ENCODE measurements around the gene TUBGCP3. TPM values are rescaled to one million over a fixed set of nuclear protein-coding genes. Genes with fewer than 3 reads are reported as not detected.

TUBGCP3 gene
- total RNA-seq, 1 donor from 2014 or later: 16.3 TPM

DNA sequence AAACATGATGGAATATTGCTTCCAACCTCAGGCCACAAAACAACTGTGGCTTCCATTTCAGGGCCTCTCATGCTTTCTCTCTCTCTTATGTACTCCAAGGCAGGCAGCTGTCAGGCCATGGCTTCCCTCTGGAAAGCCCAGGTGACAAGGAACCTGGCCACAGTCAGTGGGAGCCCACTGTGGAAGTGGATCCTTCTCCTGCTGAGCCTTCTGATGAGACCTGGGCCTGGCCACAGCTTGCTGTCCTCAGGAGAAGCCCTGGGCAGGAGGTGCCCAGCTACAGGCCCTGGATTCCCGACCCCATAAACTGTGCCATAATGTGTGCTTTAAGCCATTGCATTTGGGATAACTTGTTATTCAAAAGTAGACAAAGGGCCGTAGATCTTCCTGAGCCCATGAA is 140.6 kb downstream of the TUBGCP3 start:
- Mint-ChIP-seq H3K36me3 (ENCODE audit: low read depth) (peaks cover 2% of the 10 kb centered on the region), H3K27me3 (ENCODE audit: low read depth) (peaks cover 25% of the 10 kb centered on the region), H3K4me1 (ENCODE audit: low read depth) (no peaks in the 10 kb centered on the region), H3K9me3 (ENCODE audit: low read depth) (no peaks in the 10 kb centered on the region), H3K4me3 (ENCODE audit: unreplicated experiment) (no peak overlapping the region), H3K27ac (ENCODE audit: unreplicated experiment) (no peak overlapping the region)
- DNase-seq (ENCODE audit: low spot score): no peak
- TF ChIP-seq, protein P1, sequence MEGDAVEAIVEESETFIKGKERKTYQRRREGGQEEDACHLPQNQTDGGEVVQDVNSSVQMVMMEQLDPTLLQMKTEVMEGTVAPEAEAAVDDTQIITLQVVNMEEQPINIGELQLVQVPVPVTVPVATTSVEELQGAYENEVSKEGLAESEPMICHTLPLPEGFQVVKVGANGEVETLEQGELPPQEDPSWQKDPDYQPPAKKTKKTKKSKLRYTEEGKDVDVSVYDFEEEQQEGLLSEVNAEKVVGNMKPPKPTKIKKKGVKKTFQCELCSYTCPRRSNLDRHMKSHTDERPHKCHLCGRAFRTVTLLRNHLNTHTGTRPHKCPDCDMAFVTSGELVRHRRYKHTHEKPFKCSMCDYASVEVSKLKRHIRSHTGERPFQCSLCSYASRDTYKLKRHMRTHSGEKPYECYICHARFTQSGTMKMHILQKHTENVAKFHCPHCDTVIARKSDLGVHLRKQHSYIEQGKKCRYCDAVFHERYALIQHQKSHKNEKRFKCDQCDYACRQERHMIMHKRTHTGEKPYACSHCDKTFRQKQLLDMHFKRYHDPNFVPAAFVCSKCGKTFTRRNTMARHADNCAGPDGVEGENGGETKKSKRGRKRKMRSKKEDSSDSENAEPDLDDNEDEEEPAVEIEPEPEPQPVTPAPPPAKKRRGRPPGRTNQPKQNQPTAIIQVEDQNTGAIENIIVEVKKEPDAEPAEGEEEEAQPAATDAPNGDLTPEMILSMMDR (IDR thresholded peaks at IDR 0.05): no peak

- H3K36me3 Mint-ChIP-seq (ENCODE audit: low read depth): peaks cover 2% of the 10 kb centered on the region
These were observed 141.1 kb downstream of the TUBGCP3 start for GRCh38 chr13:112446867-112447266.

GRCh38 chr13:112446347-112446861 is 141.5 kb downstream of the TUBGCP3 start:
- DNase-seq (ENCODE audit: low spot score): no peak
- peaks cover 2% of the 10 kb centered on the region for H3K36me3 Mint-ChIP-seq (ENCODE audit: low read depth)
- H3K9me3 Mint-ChIP-seq (ENCODE audit: low read depth): no peaks in the 10 kb centered on the region
- TF ChIP-seq, protein P1 (IDR thresholded peaks at IDR 0.05): no peak
- no peak overlapping the region for H3K4me3 Mint-ChIP-seq (ENCODE audit: unreplicated experiment)
- peaks cover 25% of the 10 kb centered on the region for H3K27me3 Mint-ChIP-seq (ENCODE audit: low read depth)
- no peaks in the 10 kb centered on the region for H3K4me1 Mint-ChIP-seq (ENCODE audit: low read depth)
- H3K27ac Mint-ChIP-seq (ENCODE audit: unreplicated experiment): no peak overlapping the region

More at GRCh38 chr13:112446867-112447266, 141.1 kb downstream of the TUBGCP3 start:
- no peak overlapping the region for H3K4me3 Mint-ChIP-seq (ENCODE audit: unreplicated experiment)
- TF ChIP-seq, protein P1 (IDR thresholded peaks at IDR 0.05): no peak
- H3K9me3 Mint-ChIP-seq (ENCODE audit: low read depth): no peaks in the 10 kb centered on the region
- no peaks in the 10 kb centered on the region for H3K4me1 Mint-ChIP-seq (ENCODE audit: low read depth)
- DNase-seq (ENCODE audit: low spot score): no peak
- H3K27me3 Mint-ChIP-seq (ENCODE audit: low read depth): peaks cover 25% of the 10 kb centered on the region
- no peak overlapping the region for H3K27ac Mint-ChIP-seq (ENCODE audit: unreplicated experiment)

DNA sequence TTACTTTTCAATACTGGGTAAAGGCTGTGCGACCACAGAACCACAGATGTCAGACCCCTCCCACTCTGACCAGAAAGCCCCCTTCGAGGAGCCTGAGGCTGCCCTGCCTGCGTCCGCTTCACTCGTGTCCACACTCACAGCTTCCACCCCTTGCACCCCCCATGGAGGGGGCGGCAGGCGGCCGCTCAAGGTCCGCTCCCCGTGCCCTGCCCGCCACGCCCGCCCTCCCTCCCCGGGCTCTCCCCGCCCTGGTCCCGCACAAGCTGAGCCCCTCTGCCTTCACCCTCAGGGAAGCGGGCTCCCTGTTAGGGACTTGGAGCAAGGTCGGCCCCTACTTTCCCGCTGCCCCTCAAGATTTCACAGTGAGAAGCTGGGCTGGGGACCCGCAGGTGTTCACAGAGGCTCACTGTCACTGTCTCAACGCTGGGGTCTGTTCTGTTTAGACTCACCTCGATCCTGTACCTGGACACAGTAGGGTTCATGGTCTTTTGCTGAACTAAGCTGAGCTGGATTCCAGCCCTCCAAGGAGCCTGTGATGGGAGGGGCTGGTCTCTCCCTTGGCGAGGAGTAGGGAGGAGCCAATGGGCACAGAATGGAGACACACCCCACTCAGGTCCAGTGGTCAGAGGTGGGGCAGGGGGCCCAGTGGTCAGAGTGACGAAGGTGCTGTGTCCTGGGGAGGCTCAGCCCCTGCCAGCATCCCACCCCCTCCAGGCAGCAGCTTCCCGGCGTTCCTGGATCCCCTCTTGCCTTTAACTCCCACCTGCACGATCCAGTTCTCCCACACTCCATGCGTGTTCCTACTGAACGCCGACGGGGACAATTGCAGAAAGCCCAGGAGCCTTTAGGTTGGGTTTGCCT is 142.3 kb downstream of the TUBGCP3 start:
- Mint-ChIP-seq H3K4me1 (ENCODE audit: low read depth) (no peaks in the 10 kb centered on the region), H3K27me3 (ENCODE audit: low read depth) (peaks cover 24% of the 10 kb centered on the region), H3K9me3 (ENCODE audit: low read depth) (no peaks in the 10 kb centered on the region), H3K36me3 (ENCODE audit: low read depth) (peaks cover 2% of the 10 kb centered on the region), H3K27ac (ENCODE audit: unreplicated experiment) (no peak overlapping the region), H3K4me3 (ENCODE audit: unreplicated experiment) (no peak overlapping the region)
- TF ChIP-seq, protein P1 (IDR thresholded peaks at IDR 0.05): no peak
- DNase-seq (ENCODE audit: low spot score): peak; percentile 65

DNA sequence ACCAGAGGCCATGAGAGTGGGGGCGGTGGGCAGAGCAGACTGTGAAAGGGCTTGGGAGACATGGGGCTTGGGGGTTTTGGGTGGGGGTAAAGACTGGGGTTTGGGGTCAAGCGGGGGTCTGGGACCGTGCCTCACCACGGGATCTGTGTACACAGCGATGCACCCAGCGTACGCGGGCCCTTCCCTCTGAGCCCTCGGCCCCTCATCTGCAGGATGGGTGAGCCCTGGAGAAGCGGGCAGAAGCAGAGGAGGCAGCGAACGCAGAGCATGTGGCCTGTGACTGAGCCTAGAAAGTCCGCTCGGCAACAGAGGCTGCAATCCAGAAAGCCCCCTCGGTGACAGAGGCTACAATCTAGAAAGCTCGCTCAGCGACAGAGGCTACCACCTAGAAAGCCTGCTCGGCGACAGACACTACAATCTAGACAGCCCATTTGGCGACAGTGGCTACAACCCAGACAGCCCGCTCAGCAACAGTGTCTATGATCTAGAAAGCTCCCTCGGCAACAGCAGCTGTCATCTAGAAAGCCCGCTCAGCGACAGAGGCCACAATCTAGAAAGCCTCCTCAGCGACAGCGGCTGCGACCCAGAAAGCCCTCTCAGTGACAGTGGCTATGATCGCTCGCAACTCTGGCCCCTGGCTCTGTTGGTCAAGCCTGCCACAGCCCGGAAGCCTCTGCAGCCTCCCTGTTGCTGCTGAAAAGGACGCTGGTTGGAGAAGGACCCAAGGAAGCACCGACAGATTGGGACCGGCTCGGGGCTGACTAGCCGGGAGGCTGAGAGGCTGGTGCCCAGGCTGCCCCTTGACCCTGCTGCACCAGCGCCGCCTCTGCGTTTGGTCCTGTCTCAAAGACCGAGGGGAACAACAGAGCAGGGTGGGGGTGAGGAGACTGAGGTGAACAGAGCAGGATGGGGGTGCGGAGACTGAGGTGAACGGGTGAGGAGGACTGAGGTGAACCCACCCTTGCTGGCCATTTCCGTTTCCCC is 143.2 kb downstream of the TUBGCP3 start:
- H3K27ac Mint-ChIP-seq (ENCODE audit: unreplicated experiment): no peak overlapping the region
- H3K4me3 Mint-ChIP-seq (ENCODE audit: unreplicated experiment): no peak overlapping the region
- peaks cover 2% of the 10 kb centered on the region for H3K36me3 Mint-ChIP-seq (ENCODE audit: low read depth)
- peak; percentile 86 for DNase-seq (ENCODE audit: low spot score)
- no peaks in the 10 kb centered on the region for H3K4me1 Mint-ChIP-seq (ENCODE audit: low read depth)
- no peaks in the 10 kb centered on the region for H3K9me3 Mint-ChIP-seq (ENCODE audit: low read depth)
- peaks cover 33% of the 10 kb centered on the region for H3K27me3 Mint-ChIP-seq (ENCODE audit: low read depth)
- TF ChIP-seq, protein P1 (IDR thresholded peaks at IDR 0.05): no peak

All from chondrocyte (in vitro differentiated cells).